SK-N-MC (cell line): ENCODE data around the gene ANKS1B.

ENCODE experiments used
- EZH2 ChIP-seq: fragments of 200-600 bp; sonication (generic); IDR thresholded peaks from one replicate; pipeline ENCODE4 v1.6.1; 2017; ENCODE audit warnings: antibody characterized with exemption
- POLR2AphosphoS5 ChIP-seq: IDR thresholded peaks from 2 replicates; pipeline ENCODE4 v1.6.1; 2012; ENCODE audit warnings: mild to moderate bottlenecking, low read depth, low read length, borderline replicate concordance

GRCh38 chr12:99119449-99119848, 865.3 kb downstream of the ANKS1B start:
- TF ChIP-seq POLR2AphosphoS5 (no peak), EZH2 (no peak)
